GM18870 (cell line): ENCODE data around the gene KLHDC4.
A peak's percentile ranks its signal among the peaks of the same experiment; 100 is the strongest.
"Not testable (repeated sequence)": the region's sequence is repeated elsewhere in the genome, so short reads cannot be mapped to it uniquely, and the experiment has no call there.

Experiments
- ATAC-seq: cut with Tn5 transposase; IDR thresholded peaks from one replicate; pipeline ENCODE4 v1.9.1; 2021; ENCODE audit warnings: moderate library complexity; ENCODE audit not compliant: unreplicated experiment

The KLHDC4 gene

DNA sequence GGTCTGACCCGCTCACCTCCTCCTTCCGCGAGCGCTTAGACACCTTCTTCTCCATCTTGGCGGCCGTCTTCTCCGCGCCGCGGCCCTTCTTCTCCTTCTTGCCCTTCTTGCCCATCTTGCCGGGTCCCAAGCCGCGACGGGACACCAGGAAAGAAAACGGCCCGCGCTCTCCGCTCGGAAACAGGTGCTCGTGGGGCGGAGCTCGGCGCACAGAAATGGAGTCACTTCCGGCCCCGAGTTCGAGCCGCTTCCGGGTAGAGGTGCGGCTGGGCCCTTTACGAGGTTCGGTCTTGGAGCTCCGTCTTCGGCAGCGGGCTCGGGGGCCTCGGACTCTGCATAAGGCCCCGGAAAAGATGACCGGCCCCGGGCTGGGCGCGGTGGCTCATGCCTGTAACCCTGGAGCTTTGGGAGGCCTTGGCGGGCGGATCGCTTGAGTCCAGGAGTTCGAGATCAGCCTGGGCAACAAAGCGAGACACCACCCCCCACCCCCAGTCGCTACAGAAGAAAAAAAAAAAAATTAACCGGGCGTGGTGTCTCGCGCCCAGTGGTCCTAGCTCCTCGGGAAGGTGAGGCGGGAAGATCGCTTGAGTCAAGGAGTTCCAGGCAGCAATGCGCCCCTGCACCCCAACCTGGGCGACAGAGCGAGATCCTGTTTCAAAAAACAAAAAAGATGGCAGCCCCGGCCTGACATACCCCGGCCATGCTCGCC is at the start of gene KLHDC4:
KLHDC4 (minus strand) TSS at position 211 of the 709 bp plus-strand sequence; CDS start at position 115, 96 bp downstream.
- peak; percentile 57 for ATAC-seq

DNA sequence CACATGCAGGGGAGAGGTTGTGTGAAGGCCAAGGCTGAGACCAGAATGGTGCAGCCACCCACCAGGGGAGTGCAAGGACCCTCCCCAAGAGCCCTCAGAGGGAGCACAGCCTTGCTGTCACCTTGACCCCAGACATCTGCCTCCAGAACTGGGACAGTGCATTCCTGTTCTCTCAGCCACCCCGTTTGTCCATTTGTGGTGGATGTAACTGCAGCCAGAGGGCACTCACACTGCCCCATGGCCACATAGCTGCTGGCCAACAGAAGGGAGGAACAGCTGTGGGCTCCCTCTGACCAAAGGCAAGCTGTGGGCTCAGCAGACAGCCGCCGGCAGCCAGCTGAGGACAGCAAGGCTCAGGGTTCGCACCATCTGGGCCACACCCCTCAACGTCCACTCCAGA is 49.8 kb upstream of the KLHDC4 start:
- no peak for ATAC-seq

DNA sequence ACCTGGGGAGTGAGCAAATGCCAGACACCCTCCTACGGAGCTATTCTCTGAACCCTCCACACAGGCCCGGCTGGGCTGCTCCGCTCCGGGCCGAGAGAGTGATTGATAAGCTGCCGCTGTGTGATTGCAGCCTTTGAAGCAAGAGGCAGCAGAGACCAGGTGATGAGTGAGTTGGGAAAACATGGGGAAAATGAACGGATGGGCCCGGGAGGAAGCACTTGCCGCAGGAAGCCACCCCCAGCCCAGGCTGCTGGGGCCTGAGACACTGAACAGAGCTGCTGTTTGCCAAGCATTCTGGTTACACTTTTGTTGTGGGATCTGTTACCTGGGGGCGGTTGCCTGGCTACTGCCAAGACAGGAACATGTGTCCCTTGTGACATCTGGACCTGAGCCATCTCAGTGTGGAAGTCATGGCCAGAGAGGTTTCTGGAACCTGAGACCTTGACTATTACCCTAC is 46.4 kb upstream of the KLHDC4 start:
- no peak for ATAC-seq

DNA sequence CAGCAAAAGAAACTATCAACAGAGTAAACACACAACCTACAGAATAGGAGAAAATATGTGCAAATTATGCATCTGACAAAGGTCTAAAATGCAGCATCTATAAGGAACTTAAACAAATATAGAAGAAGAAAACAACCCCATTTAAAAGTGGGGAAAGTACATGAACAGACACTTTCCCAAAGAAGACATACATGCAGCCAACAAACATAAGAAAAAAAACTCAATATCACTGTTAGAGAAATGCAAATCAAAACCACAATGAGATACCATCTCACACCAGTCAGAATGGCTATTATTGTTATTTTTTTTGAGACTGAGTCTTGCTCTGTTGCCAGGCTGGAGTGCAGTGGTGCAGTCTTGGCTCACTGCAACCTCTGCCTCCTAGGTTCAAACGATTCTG is 45.7 kb upstream of the KLHDC4 start:
- not testable (repeated sequence) for ATAC-seq

DNA sequence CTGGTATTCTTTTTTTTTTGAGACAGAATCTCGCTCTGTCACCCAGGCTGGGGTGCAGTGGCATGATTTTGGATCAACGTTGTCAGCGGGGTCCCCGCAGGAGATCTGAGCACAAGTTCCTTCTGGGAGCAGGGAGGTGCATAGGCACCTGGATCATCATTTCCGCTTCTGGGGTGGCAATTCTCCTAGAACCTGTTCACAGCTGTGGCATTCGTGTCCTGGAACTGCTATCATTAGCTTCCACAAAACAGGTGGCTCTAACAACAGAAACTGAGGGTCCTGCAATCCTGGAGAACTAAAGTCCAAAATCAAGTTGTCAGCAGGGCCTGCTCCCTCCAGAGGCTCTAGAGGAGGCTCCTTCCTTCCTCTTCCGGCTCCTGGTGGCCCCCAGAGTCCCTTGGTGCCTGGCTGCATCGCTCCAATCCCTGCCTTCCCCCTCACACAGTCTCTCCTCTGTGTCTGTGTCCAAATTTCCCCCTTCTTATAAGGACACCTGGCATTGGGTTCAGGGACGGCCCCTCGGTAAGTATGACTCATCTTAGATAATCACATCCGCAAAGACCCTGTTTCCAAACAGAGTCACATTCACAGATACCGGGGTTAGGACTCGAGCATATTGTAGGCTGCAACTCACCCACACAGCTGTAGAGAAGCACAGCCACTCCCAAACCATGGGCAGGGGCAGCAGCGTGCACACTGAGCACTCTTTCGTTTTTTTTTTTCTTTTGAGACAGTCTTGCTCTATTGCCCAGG is 43.5 kb upstream of the KLHDC4 start:
- peak; percentile 48 for ATAC-seq

DNA sequence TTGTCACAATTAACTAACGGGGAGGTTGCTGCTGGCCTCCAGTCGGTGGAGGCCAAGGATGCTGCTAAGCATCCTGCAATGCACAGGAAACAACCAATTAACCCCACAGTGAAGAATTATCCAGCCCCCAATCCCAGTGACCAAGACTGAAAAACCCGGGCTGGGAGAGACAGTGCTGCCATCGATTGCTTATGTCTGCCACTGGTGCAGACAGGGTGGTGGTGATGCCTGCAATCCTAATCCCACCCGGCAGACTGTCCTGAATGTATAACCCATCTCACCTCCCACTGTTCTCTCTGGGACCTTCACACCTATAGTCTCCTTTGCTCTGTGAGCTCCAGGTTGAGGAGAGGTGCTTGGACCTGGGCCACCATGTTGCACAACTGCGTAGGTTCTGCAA is 42.3 kb upstream of the KLHDC4 start:
- no peak for ATAC-seq

DNA sequence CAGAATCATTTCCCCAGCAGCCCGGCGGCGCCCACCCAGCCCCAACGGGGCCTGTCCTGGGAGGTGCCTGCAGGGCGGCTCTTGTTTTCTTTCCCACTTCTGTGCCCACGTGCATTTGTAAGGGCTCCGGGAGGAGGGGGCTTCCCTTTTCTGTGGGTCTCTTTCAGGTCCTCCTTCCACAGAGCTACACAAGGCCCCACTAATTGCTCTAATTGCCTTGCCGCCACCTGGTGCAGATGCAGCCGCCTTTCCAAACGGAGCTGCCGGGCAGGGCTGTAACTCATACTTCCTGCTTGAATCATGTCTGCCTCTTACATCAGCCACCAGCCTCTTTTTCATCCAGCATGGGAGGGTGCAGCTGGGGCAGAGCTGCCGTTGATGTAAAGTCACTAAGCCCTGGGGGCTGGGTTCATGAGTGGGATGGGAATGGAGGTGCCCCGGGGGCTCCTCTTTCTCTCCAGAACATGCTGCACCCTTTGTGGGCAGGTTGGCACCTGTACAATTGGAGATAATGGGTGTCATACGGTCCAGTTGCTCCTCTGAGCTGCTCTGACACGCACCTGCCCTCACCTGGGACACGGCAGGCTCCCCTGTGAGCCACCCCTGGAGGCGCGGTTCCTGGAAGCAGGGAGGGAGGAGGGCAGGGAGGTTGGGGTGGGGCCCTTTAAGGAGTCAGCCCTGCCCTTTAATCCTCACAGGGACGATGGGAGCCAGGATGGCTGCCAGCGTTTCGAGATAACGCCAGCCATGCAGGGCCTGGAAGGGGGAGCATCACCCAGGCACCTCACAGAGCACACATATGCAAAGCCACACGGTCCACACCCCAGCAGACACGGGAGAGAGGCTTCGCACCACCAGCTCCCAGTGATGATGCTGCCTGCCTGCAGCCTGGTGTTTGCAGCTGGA is 41.1 kb upstream of the KLHDC4 start:
- no peak for ATAC-seq

DNA sequence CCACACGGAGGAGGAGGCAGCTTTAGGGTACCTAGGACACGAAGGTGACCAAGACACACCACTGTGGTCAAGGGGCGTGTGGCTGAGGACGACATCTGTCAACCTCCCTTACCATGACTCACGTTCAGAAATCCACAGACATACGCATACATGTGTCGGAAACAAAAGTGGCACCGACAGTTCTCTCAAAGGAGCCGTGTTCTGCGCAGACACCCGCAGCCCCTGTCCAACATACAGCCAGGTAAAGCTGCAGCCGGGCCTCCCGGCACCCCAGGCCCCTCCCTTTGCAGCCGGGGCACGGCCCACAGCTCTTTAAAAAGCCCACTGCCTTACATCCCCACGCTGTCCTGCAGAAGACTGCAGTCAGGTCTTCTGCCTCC is 40.5 kb upstream of the KLHDC4 start:
- no peak for ATAC-seq

DNA sequence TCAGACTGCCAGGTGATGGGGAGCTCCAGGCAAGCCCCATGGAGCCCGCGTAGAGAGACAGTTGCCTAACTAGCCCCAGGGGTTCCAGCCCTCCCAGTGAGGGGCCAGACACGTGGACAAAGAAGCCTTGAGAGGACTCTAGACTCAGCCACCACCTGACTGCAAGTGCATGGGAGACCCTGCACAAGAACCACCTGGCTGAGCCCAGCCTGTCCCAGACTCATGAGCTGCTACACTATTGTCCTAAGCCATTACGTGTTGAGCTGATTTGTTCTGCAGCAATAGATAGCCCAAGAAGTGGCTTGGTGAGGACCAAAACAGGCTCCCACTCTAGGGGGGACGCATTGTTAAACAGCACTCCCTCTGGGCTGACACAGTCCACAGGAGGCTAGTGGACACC is 37.6 kb upstream of the KLHDC4 start:
- no peak for ATAC-seq

DNA sequence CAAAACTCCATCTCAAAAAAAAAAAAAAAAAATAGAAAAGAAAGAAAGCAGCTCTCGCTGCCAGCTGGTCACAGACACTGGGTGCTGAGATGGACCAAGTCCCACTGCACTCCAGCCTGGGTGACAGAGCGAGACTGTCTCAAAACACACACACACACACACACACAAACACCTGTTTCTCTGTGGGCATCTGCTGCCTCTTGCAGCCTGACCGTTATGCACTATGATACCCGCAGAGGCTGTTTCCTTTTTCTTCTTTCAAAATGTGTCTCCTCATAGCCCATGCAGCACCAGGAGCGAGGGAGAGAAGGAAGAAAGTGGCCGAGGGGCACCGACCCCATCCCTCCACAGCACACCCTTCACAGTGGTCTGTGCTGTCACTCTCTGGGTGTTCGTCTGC is 36.9 kb upstream of the KLHDC4 start:
- ATAC-seq = no peak

DNA sequence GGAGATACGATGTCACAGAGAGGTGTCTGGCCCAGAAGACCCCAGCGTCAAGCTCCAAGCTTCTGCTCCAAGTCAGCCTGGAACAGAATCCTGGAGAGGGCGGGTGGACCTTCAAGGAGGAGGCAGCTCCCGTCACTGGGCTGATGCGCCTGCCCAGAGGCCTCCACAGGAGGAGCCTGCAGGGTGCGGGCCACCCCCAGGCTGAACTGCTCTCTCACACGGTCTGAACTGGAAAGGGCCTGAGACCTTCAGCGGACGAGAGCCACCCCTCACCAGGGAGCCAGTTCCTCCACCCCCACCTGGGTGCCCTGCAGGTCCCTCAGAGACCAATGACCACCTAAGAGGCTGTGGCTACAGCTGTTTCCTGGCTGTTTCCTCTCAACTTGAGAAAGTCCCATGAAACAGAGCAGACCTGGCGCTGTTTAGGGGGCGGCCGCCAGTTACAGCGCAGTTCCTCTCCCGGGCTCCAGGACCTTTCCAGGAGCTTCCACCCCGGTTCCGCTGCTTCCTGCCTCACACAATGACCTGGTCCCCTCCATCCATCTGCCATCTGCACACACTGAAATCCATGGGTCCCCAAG is 36.0 kb upstream of the KLHDC4 start:
- no peak for ATAC-seq

DNA sequence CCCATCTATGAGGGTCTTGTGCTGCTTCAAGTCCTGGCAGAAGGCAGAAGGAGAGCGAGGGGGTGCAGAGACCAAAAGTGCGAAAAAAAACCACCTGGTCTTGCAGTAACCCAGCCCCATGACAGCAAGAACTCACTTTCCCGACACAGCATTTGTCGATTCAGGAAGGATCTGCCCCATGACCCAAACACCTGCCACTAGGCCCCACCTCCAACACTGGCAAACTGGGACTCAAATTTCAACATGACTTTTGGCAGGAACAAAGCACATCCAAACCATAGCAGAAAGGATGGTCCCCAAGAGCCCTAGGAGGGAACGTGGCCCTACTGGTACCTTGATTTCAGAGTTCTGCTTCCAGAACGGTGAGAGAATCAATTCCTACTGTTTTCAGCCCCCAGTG is 34.7 kb upstream of the KLHDC4 start:
- ATAC-seq = no peak

DNA sequence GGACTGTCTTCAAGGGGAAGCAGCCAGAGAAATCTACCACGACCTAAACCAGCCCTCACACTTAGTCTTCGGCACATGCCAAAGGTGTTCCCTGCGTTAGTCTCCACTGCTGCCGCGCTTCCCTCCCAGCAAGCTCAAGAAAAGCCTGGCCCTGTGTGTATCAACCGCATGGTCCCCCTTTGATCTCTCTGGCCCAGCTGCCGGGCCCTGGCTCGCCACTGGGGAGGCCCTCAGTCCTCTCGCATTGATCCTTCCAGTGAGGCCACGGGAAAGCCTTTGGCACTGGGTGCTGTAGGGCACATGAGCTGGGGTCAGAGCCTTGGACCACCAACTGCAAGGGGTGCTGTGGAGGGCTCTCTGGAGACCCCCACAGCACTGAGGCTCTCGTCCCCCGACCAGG is 29.6 kb upstream of the KLHDC4 start:
- no peak for ATAC-seq

DNA sequence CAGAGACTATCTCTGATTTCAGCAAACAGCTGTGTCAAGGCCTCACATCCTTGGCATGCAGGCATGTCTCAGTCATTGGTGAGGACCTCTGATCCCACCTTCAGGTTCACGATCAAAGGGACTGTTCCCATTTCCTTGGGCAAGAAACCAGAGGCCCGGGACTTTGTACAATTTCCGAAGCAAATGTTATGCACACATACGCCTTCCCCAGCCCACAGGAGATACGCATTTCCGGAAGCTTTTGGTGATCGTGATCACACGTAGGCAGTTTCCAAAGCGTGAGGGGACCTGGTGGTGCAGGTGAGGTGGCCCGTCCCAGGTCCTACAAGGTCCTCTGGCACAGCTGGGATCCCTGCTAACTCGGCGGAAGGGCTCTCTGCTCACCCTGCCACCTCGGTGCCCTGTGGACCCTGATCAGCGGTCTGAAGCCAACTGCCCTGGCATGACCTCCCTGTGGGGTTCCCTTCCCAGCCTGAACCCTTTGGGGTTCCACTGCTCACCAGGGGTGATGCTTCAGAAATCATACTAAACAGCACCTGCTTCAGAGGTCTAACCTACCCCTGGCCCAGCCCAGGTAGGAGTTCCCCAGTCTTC is 28.8 kb upstream of the KLHDC4 start:
- no peak for ATAC-seq

DNA sequence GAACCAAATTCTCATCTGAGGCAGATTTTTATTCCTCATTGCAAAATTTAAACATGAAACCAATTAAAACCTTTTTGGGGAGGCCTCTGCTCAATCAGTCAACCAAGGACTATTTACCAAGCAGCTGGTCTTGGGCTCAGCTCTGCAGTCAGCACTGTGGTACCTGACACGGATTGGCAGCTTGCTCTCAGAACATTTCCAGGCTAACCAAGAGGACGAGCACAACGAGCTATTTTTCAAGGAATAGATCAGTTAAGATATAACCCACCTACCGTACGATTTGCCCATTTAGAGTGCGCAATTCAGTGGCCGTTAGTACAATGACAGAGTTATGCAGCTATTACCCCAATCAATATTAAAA is 26.4 kb upstream of the KLHDC4 start:
- ATAC-seq = no peak

DNA sequence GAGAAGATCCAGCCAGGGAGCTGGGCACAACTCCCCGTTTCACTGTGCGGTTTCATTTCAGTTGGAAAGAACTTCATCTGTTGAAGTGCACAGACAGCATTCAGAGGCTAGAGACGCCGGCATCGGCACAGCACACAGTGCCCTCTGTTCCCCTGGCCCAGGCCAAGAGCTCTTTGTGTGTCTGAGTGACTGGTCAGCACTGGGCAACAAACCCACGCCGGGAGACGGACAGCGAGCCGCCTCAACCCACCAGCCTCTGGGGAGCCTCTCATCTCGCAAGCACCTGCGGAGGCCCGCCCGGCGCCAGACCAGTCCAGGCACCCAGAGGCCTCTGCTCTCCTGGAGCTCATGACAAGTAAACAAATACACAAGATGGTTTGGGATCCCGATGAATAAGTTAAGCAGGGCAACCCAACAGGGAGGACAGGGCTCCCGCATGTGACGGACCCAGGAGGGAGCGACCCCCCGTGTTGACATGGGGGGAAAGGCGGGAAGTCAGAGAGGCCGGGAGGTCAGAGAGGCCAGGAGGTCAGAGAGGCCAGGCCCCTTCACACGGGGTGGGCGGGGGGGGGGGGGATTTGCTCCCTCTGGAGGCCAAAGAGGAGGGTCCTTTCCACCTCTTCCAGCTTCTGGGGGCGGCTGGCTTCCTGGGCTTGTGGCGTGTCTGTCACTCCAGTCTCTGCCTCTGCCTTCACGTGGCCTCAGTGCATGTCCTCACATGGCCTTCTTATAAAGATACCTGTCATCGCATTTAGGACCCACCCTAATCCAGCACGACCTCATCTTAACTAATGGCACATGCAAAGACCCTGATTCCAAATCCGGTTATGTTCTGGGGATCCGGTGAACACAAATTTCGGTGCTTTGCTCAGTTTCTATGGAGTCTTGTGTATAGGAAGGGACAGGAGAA is 25.8 kb upstream of the KLHDC4 start:
- no peak for ATAC-seq

DNA sequence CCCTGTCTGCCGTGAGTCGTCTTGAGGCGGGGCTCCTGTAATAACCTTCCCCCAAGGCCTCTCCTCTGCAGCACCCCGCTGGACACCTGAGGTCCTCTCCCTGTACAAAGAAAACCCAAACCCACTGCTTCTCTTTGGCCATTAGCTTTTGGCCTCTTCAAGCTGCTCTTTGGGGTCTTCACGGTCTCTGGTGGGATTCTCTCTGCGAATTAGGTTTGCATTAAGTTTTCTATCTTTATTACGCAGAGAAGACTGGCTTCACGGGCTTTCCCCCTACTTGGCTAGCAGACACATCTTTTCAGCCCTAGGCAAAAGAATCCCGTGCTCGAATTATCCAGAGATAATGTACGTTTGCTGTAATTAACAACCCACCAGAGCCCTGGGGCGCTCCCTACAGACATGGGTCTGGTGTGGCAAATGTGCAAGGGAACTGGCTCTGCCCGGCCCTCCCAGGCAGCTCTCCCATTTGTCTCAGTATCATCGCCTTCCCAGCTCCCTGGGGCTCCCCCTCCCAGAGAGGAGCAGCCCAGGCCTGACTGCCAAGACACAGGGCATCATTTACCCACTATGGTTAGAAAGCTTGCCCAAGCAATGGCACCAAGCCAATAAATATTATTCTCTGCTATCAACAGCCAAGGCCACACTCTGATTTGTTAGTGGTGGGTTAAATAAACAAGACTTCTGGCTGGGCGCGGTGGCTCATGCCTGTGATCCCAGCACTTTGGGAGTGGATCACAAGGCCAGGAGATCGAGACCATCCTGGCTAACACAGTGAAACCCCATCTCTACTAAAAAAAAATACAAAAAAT is 24.7 kb upstream of the KLHDC4 start:
- no peak for ATAC-seq

DNA sequence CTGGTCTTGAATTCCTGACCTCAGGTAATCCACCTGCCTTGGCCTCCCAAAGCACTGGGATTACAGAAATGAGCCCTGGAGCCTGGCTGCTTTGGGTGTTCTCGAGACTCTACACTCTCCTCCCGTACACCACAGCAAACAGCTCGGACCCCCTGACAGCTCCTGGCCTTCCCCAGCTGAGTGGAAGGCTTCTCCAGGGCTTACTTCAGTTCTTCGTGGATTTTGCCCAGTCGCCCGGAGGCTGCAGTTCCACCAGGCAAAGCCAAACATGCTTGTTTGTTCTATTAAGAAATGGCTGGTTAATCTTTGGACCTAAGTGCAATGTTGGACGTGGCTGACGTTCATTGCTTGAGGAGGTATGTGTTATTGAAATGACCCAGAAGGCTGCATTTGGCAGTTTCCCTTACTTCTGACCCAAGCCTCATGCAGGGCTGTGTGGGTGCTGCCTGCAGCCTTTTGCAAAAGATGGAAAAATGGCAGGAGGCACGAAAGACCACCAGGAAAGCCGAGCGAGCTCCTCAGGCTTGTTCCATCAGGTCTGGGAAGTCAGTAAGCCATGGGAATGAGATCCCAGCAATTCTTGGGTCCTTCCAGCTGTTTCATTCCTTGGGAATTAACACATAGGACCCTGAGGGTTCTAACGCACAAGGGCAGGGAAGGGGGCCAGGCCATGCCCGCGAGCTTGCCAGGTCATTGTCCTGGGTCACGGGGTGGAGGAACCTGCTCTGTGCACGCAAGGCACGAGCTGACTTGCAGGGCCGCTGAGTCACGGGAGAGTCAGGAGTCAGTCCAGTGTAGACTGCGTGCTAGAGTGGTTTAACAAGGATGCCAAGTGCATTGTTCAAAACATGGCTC is 23.9 kb upstream of the KLHDC4 start:
- ATAC-seq = no peak
